Smooth muscle cell (in vitro differentiated cells): ENCODE data around the gene FOXJ1. TPM values are rescaled to one million over a fixed set of nuclear protein-coding genes. Genes with fewer than 3 reads are reported as not detected.
A peak's percentile ranks its signal among the peaks of the same experiment; 100 is the strongest.

Experiments used
- DNase-seq: peaks from one replicate; lab custom pipeline; 2025; ENCODE audit not compliant: unreplicated experiment; lab: John Stamatoyannopoulos, UW
- H2AFZ ChIP-seq: fragments of 200-600 bp; sonication (generic); 2 replicates; pipeline ENCODE4 v1.6.0; 2016; ENCODE audit warnings: antibody characterized with exemption, low read depth, mild to moderate bottlenecking
- H3F3A ChIP-seq: fragments of 200-600 bp; sonication (generic); 2 replicates; pipeline ENCODE4 v1.6.0; 2017; ENCODE audit warnings: antibody characterized with exemption, low read depth
- H3K27ac ChIP-seq: fragments of 200-600 bp; sonication (generic); 2 replicates; pipeline ENCODE4 v1.5.1; 2016; ENCODE audit warnings: low read depth, mild to moderate bottlenecking
- H3K27me3 ChIP-seq: fragments of 200-600 bp; sonication (generic); 2 replicates; pipeline ENCODE4 v1.6.1; 2016; ENCODE audit warnings: low read depth, mild to moderate bottlenecking
- H3K36me3 ChIP-seq: fragments of 200-600 bp; sonication (generic); 2 replicates; pipeline ENCODE4 v1.5.1; 2016; ENCODE audit warnings: low read depth
- H3K4me1 ChIP-seq: fragments of 200-600 bp; sonication (generic); 2 replicates; pipeline ENCODE4 v1.5.1; 2016; ENCODE audit warnings: low read depth
- H3K4me2 ChIP-seq: fragments of 200-600 bp; sonication (generic); 2 replicates; pipeline ENCODE4 v1.6.0; 2016; ENCODE audit warnings: mild to moderate bottlenecking
- H3K4me3 ChIP-seq: fragments of 200-600 bp; sonication (generic); 2 replicates; pipeline ENCODE4 v1.5.1; 2016; ENCODE audit warnings: mild to moderate bottlenecking
- H3K79me2 ChIP-seq: fragments of 200-600 bp; sonication (generic); 2 replicates; pipeline ENCODE4 v1.6.0; 2016; ENCODE audit warnings: low read depth, mild to moderate bottlenecking
- H3K9ac ChIP-seq: fragments of 200-600 bp; sonication (generic); 2 replicates; pipeline ENCODE4 v1.6.0; 2016; ENCODE audit warnings: low read depth
- H3K9me3 ChIP-seq: fragments of 200-600 bp; sonication (generic); replicated peaks from 2 replicates; pipeline ENCODE4 v1.5.1; 2016; ENCODE audit warnings: low read depth
- H4K20me1 ChIP-seq: fragments of 200-600 bp; sonication (generic); 2 replicates; pipeline ENCODE4 v1.6.0; 2016; ENCODE audit warnings: low read depth
- WGBS: methylation state at CpG from one replicate; pipeline ENCODE4 v1.1.7; 2016; ENCODE audit warnings: low lambda C conversion rate; 5-methylcytosine and 5-hydroxymethylcytosine counted together
- polyA plus RNA-seq: library from polyadenylated mRNA; unstranded; fragments of >200 nt; fragmentation: Nextera tagmentation; extraction: Ambion mirVana; gene quantifications from 2 replicates; pipeline ENCODE4 v1.2.1, GENCODE V29; 2016
- total RNA-seq: library from RNA; depleted of rRNA; stranded (reverse); fragments of >200 nt; gene quantifications from 2 replicates; pipeline ENCODE4 v1.2.3, GENCODE V29; 2014
- TF ChIP-seq, protein P1 (sequence below): fragments of 200-600 bp; sonication (generic); IDR thresholded peaks from 2 replicates; pipeline ENCODE4 v1.5.1; 2017; ENCODE audit warnings: borderline replicate concordance, mild to moderate bottlenecking, antibody characterized with exemption; ENCODE audit not compliant: insufficient read depth, poor library complexity, severe bottlenecking

The FOXJ1 gene
- total and polyA plus RNA-seq, 2 experiments from 2014 or later: not detected

DNA sequence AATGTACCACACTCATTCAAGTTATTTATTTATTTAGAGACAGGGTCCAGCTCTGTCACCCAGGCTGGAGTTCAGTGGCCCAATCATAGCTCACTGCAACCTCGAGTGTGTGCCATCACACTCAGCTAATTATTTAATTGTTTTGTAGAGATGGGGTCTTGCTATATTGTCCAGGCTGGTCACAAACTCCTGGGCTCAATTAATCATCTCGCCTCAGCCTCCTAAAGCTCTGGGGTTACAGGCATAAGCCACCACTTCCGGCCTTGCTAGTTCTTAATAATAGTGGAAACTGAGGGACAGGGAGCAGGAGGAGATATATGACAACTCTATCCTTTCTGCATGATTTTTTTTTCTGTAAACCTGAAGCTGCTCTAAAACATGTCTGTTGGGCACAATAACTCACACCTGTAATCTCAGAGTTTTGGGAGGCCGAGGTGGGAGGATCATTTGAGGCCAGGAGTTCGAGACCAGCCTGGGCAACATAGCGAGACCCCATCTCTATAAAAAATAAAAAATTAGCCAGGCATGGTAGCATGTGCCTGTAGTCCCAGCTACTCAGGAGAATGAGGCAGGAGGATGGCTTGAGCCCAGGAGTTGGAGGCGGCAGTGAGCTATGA lies 25.8 kb downstream of the FOXJ1 start:
- H3K4me3 ChIP-seq: no peak overlapping the region
- no peaks in the 10 kb centered on the region for H3K36me3 ChIP-seq
- WGBS: 93% methylated on average over 7 of the region's 7 CpGs
- no peak overlapping the region for H3K9ac ChIP-seq
- H2AFZ ChIP-seq: no peak overlapping the region
- H3K27me3 ChIP-seq: no peaks in the 10 kb centered on the region
- H3K4me1 ChIP-seq: no peaks in the 10 kb centered on the region
- TF ChIP-seq, protein P1, sequence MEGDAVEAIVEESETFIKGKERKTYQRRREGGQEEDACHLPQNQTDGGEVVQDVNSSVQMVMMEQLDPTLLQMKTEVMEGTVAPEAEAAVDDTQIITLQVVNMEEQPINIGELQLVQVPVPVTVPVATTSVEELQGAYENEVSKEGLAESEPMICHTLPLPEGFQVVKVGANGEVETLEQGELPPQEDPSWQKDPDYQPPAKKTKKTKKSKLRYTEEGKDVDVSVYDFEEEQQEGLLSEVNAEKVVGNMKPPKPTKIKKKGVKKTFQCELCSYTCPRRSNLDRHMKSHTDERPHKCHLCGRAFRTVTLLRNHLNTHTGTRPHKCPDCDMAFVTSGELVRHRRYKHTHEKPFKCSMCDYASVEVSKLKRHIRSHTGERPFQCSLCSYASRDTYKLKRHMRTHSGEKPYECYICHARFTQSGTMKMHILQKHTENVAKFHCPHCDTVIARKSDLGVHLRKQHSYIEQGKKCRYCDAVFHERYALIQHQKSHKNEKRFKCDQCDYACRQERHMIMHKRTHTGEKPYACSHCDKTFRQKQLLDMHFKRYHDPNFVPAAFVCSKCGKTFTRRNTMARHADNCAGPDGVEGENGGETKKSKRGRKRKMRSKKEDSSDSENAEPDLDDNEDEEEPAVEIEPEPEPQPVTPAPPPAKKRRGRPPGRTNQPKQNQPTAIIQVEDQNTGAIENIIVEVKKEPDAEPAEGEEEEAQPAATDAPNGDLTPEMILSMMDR: no peak
- H3K9me3 ChIP-seq: no peaks in the 10 kb centered on the region
- no peaks in the 10 kb centered on the region for H4K20me1 ChIP-seq
- no peak for DNase-seq
- H3K4me2 ChIP-seq: no peak overlapping the region
- H3K79me2 ChIP-seq: no peaks in the 10 kb centered on the region
- no peaks in the 10 kb centered on the region for H3F3A ChIP-seq
- H3K27ac ChIP-seq: no peak overlapping the region

DNA sequence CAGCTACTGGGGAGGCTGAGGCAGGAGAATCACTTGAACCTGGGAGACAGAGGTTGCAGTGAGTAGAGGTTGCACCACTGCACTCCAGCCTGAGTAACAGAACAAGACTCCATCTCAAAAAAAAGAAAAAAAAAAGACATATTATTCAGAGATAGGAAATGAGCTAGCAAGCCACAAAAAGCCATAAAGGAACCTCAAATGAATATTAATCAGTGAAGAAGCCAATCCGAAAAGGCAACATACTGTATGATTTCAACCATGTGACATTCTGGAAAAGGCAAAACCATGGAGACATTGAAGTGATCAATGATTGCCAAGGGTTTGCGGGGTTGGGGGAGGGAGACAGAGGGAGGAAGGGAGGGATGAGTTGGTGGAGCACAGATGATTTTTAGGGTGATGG lies 29.1 kb downstream of the FOXJ1 start:
- Histone ChIP-seq H3K4me2 (no peak overlapping the region), H3K4me1 (no peaks in the 10 kb centered on the region), H4K20me1 (no peaks in the 10 kb centered on the region), H3K9ac (no peak overlapping the region), H3F3A (no peaks in the 10 kb centered on the region), H3K79me2 (no peaks in the 10 kb centered on the region), H3K4me3 (no peak overlapping the region), H3K9me3 (no peaks in the 10 kb centered on the region), H3K27me3 (no peaks in the 10 kb centered on the region), H3K36me3 (no peaks in the 10 kb centered on the region), H3K27ac (no peak overlapping the region), H2AFZ (no peak overlapping the region)
- 95% methylated on average over 2 of the region's 2 CpGs for WGBS
- DNase-seq: no peak
- TF ChIP-seq, protein P1: no peak

DNA sequence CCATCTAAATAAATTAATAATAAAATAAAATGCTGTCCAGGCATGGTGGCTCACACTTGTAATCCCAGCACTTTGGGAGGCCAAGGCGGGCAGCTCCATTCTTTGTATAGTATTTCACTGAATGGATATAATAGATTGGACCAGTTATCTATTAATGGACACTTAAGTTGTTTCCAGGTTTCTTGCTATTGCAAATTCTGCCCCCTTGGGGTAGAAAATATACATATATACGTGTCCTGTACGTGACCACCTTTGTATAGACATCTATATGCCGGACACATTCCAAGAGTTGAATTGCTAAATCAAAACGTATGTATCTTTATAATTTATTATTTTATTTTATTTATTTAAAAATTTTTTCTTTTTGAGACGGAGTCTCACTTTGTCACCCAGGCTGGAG lies 33.5 kb downstream of the FOXJ1 start:
- Histone ChIP-seq H3K4me3 (no peak overlapping the region), H3K9ac (no peak overlapping the region), H3F3A (no peaks in the 10 kb centered on the region), H3K4me1 (peaks cover 16% of the 10 kb centered on the region), H4K20me1 (no peaks in the 10 kb centered on the region), H3K79me2 (peaks cover 7% of the 10 kb centered on the region), H2AFZ (no peak overlapping the region), H3K27me3 (no peaks in the 10 kb centered on the region), H3K27ac (no peak overlapping the region), H3K36me3 (no peaks in the 10 kb centered on the region), H3K4me2 (no peak overlapping the region), H3K9me3 (no peaks in the 10 kb centered on the region)
- WGBS: 91% methylated on average over 6 of the region's 6 CpGs
- TF ChIP-seq, protein P1: peak; percentile 14
- no peak for DNase-seq

DNA sequence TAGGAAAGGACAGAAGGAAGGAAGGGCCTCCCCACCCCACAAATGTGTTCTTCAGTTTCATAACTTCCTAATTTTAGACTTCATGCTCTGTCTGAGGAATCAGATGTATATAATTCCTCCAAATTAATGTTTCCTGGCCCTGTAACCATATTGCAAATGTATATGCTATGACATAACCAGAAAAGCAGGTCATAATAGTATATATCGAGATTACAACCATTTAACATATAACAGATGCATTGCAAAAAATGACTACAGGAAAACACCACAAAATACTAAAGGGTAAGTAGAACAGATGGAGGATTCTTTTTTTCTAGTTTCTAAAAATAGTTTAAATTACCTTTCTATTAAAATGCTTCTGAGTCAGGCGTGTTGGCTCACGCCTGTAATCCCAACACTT lies 34.3 kb downstream of the FOXJ1 start:
- H3K36me3 ChIP-seq: no peaks in the 10 kb centered on the region
- H3K4me2 ChIP-seq: no peak overlapping the region
- 88% methylated on average over 3 of the region's 3 CpGs for WGBS
- H3K79me2 ChIP-seq: peaks cover 12% of the 10 kb centered on the region
- H3K4me3 ChIP-seq: no peak overlapping the region
- no peaks in the 10 kb centered on the region for H3K9me3 ChIP-seq
- H3K27ac ChIP-seq: no peak overlapping the region
- peaks cover 21% of the 10 kb centered on the region for H3K4me1 ChIP-seq
- no peaks in the 10 kb centered on the region for H3F3A ChIP-seq
- peak overlapping the region; percentile 69 for H2AFZ ChIP-seq
- H3K9ac ChIP-seq: no peak overlapping the region
- no peaks in the 10 kb centered on the region for H3K27me3 ChIP-seq
- TF ChIP-seq, protein P1: no peak
- H4K20me1 ChIP-seq: no peaks in the 10 kb centered on the region
- DNase-seq: no peak
